Transverse colon (tissue), 4 donors: Measurements from ENCODE around the gene NEDD1.

Source experiments
- CTCF ChIP-seq, 5 experiments: fragments of 200-600 bp in 3 of 5; fragments of 450-650 bp in 2 of 5; sonication (generic) in 3 of 5; IDR thresholded peaks; 1 replicate in 2 of 5; 2 replicates in 3 of 5; pipeline ENCODE4 v1.5.1; 2016 to 2017; ENCODE audit warnings: antibody characterized with exemption in 5 of 5, inconsistent platforms in 3 of 5, mild to moderate bottlenecking in 2 of 5, moderate library complexity in 1 of 5
- POLR2AphosphoS5 ChIP-seq, 3 donors: sonication (generic); formaldehyde crosslinking; IDR thresholded peaks; one replicate each; pipeline ENCODE4 v1.6.1; 2016; ENCODE audit warnings: antibody characterized with exemption in 3 of 3

GRCh38 chr12:96861656-96862055 lies 45.4 kb upstream of the NEDD1 start:
- TF ChIP-seq CTCF (IDR thresholded peaks at IDR 0.05) (no peak), POLR2AphosphoS5 (IDR thresholded peaks at IDR 0.05) (no peak)
